SK-N-SH (cell line): Measurements from ENCODE around the gene NEMP2. TPM values are rescaled to one million over a fixed set of nuclear protein-coding genes. Genes with fewer than 3 reads are reported as not detected.

ENCODE experiments used
- CTCF ChIA-PET: fragments of 300-600, 350-600 bp; formaldehyde crosslinking; extraction: SDS; loops from one replicate; lab custom pipeline; 2021; lab: Yijun Ruan, JAX
- POLR2A ChIA-PET: fragments of 350-600 bp; sonication (Branson Sonifier 250); formaldehyde crosslinking; extraction: SDS; loops from one replicate; lab custom pipeline; 2020; ENCODE audit warnings: antibody characterized with exemption, inconsistent platforms; lab: Yijun Ruan, JAX
- DNase-seq: peaks from one replicate; pipeline ENCODE4 v3.0.0; 2012
- H2AFZ ChIP-seq: fragments of 200-600 bp; sonication (generic); 2 replicates; pipeline ENCODE4 v1.8.1; 2016; ENCODE audit warnings: antibody characterized with exemption, mild to moderate bottlenecking, low read depth
- H3F3A ChIP-seq: fragments of 200-600 bp; sonication (generic); replicated peaks from 2 replicates; pipeline ENCODE3; 2016; ENCODE audit warnings: antibody characterized with exemption, mild to moderate bottlenecking; ENCODE audit not compliant: insufficient read depth
- H3K27ac ChIP-seq, 2 experiments: fragments of 200-500 bp in 1 of 2; fragments of 200-600 bp in 1 of 2; sonication (Bioruptor generic) in 1 of 2; sonication (generic), shearing (Covaris generic) in 1 of 2; 2 replicates each; pipeline versions ENCODE4 v1.5.1 to v1.6.1; 2014 to 2016; ENCODE audit warnings: low read depth in 2 of 2, inconsistent platforms in 1 of 2, low read length in 1 of 2, mild to moderate bottlenecking in 1 of 2, mixed read lengths in 1 of 2
- H3K27me3 ChIP-seq: fragments of 200-600 bp; sonication (generic), shearing (Covaris generic); 2 replicates; pipeline ENCODE4 v1.6.1; 2016; ENCODE audit warnings: mixed run types; ENCODE audit not compliant: insufficient read depth
- H3K36me3 ChIP-seq, 2 experiments: fragments of 200-500 bp in 1 of 2; fragments of 200-600 bp in 1 of 2; sonication (Bioruptor generic) in 1 of 2; sonication (generic) in 1 of 2; replicated peaks in 1 of 2; 2 replicates each; pipeline versions ENCODE3 to v1.5.1; 2014 to 2016; ENCODE audit warnings: low read length in 1 of 2, mild to moderate bottlenecking in 1 of 2; ENCODE audit not compliant: insufficient read depth in 2 of 2, control insufficient read depth in 1 of 2
- H3K4me1 ChIP-seq, 2 experiments: fragments of 200-500 bp in 1 of 2; fragments of 200-600 bp in 1 of 2; sonication (Bioruptor generic) in 1 of 2; sonication (generic), shearing (Covaris generic) in 1 of 2; 2 replicates each; pipeline versions ENCODE4 v1.5.1 to v1.6.1; 2014 to 2016; ENCODE audit warnings: low read depth in 1 of 2, low read length in 1 of 2, mixed run types in 1 of 2; ENCODE audit not compliant: insufficient read depth in 2 of 2, control insufficient read depth in 1 of 2
- H3K4me2 ChIP-seq: fragments of 200-600 bp; sonication (generic), shearing (Covaris generic); 2 replicates; pipeline ENCODE4 v1.6.1; 2017; ENCODE audit warnings: mixed run types
- H3K4me3 ChIP-seq, 2 experiments: fragments of 200-500 bp in 1 of 2; fragments of 200-600 bp in 1 of 2; sonication (Bioruptor generic) in 1 of 2; sonication (generic), shearing (Covaris generic) in 1 of 2; 2 replicates each; pipeline versions ENCODE4 v1.5.1 to v1.8.1; 2014 to 2016; ENCODE audit warnings: low read depth in 2 of 2, inconsistent platforms in 1 of 2, low read length in 1 of 2, mild to moderate bottlenecking in 1 of 2, mixed read lengths in 1 of 2, moderate library complexity in 1 of 2
- H3K79me2 ChIP-seq: fragments of 200-600 bp; sonication (generic); 2 replicates; pipeline ENCODE4 v1.8.1; 2017; ENCODE audit warnings: mild to moderate bottlenecking; ENCODE audit not compliant: insufficient read depth
- H3K9ac ChIP-seq: fragments of 200-600 bp; sonication (generic); 2 replicates; pipeline ENCODE4 v1.6.1; 2017; ENCODE audit warnings: mixed run types
- H3K9me2 ChIP-seq: fragments of 200-600 bp; sonication (generic); 2 replicates; pipeline ENCODE4 v1.6.1; 2017; ENCODE audit warnings: mixed run types
- H3K9me3 ChIP-seq: fragments of 200-600 bp; sonication (generic); 2 replicates; pipeline ENCODE4 v1.6.1; 2017; ENCODE audit warnings: mixed run types, mild to moderate bottlenecking, moderate library complexity
- H4K20me1 ChIP-seq: fragments of 200-600 bp; sonication (generic); 2 replicates; pipeline ENCODE4 v1.6.1; 2017; ENCODE audit warnings: mild to moderate bottlenecking, mixed run types; ENCODE audit not compliant: insufficient read depth
- CHD2 ChIP-seq: fragments of 150-350 bp; IDR thresholded peaks from 2 replicates; pipeline ENCODE4 v1.6.1; 2018; ENCODE audit warnings: low read length; ENCODE audit not compliant: partially characterized antibody
- ELF1 ChIP-seq: IDR thresholded peaks from 2 replicates; pipeline ENCODE4 v1.4.0; 2012
- EP300 ChIP-seq, 2 experiments: IDR thresholded peaks; 2 replicates each; pipeline versions ENCODE4 v1.4.0 to v1.6.1; 2012; ENCODE audit warnings: borderline replicate concordance in 1 of 2, low read depth in 1 of 2, low read length in 1 of 2
- EZH2phosphoT487 ChIP-seq: fragments of 200-600 bp; sonication (generic); IDR thresholded peaks from 2 replicates; pipeline ENCODE4 v1.6.1; 2017; ENCODE audit warnings: low read depth, mixed run types, mild to moderate bottlenecking, antibody characterized with exemption, moderate library complexity, borderline replicate concordance
- FOSL2 ChIP-seq: IDR thresholded peaks from 2 replicates; pipeline ENCODE4 v1.4.0; 2012; ENCODE audit warnings: low read depth, mild to moderate bottlenecking, moderate library complexity, borderline replicate concordance
- MEF2A ChIP-seq: IDR thresholded peaks from 2 replicates; pipeline ENCODE4 v1.4.0; 2012; ENCODE audit warnings: low read depth, borderline replicate concordance
- POLR2AphosphoS5 ChIP-seq: IDR thresholded peaks from 2 replicates; pipeline ENCODE4 v1.6.1; 2012; ENCODE audit warnings: low read depth, low read length
- RAD21 ChIP-seq: IDR thresholded peaks from 2 replicates; pipeline ENCODE4 v1.6.1; 2012; ENCODE audit warnings: mild to moderate bottlenecking, low read length
- RFX5 ChIP-seq: IDR thresholded peaks from 2 replicates; pipeline ENCODE4 v1.6.1; 2012; ENCODE audit warnings: mild to moderate bottlenecking, improper control_type of control experiment, low read length
- RXRA ChIP-seq: IDR thresholded peaks from 2 replicates; pipeline ENCODE4 v1.4.0; 2012; ENCODE audit warnings: low read depth, mild to moderate bottlenecking, borderline replicate concordance
- SIN3A ChIP-seq: IDR thresholded peaks from 2 replicates; pipeline ENCODE4 v1.6.1; 2012; ENCODE audit warnings: low read depth, mild to moderate bottlenecking, low read length, moderate library complexity, borderline replicate concordance
- WGBS: methylation state at CpG from one replicate; pipeline ENCODE4 v1.1.6; 2017; ENCODE audit warnings: low lambda C conversion rate; 5-methylcytosine and 5-hydroxymethylcytosine counted together
- polyA plus RNA-seq, 3 experiments: library from polyadenylated mRNA; depleted of rRNA; stranded (reverse); fragments of >200 nt; gene quantifications; 2 replicates each; pipeline ENCODE4 v1.2.3, GENCODE V29; 2012
- TF ChIP-seq, protein P1 (sequence below): IDR thresholded peaks from 2 replicates; pipeline ENCODE4 v1.4.0; 2012; ENCODE audit warnings: low read depth, borderline replicate concordance
- TF ChIP-seq, protein P2 (sequence below): fragments of 150-350 bp; IDR thresholded peaks from 2 replicates; pipeline ENCODE4 v1.6.1; 2016; ENCODE audit warnings: mild to moderate bottlenecking, low read depth, low read length

Gene NEMP2
- polyA plus RNA-seq, 1 of the 3 experiments (the other 2 are of a cell fraction), result 2.0 TPM

DNA sequence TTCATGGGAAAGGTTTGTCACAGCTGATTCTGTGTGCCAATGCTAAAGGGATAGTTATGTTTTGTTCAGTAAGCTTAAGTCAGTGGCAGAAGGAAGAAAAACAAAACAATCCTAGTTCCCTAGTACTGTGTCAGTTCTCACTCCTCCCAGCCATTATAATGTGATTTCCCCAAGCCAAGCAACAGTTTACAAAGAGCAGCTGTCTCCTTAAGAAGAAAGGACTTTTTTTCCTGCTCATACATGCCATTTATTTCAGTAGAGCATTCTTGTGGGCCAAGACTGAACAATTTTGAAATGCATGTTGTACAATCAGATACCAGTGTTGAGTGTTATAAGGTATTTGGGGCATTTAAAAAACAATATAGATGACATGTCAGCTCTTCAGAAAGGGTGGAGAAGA, 52.1 kb downstream of the NEMP2 start:
- H3K36me3 ChIP-seq, result peaks cover 0 to 3% of the 10 kb centered on the region in 2 experiments
- POLR2A ChIA-PET, result no interaction called here
- H3K9me3 ChIP-seq, result no peaks in the 10 kb centered on the region
- peaks cover 0 to 5% of the 10 kb centered on the region in 2 experiments; a peak in 1 of 4 replicates for H3K4me1 ChIP-seq
- H3K4me2 ChIP-seq, result no peak overlapping the region
- no peak for DNase-seq
- H3F3A ChIP-seq, result no peaks in the 10 kb centered on the region
- H3K9ac ChIP-seq, result no peak overlapping the region
- no peak overlapping the region for H3K4me3 ChIP-seq
- no peak for TF ChIP-seq ELF1
- no peaks in the 10 kb centered on the region for H3K9me2 ChIP-seq
- no peaks in the 10 kb centered on the region for H4K20me1 ChIP-seq
- H3K79me2 ChIP-seq, result no peaks in the 10 kb centered on the region
- CTCF ChIA-PET, result no interaction called here
- no peak overlapping the region for H3K27ac ChIP-seq
- no peaks in the 10 kb centered on the region for H3K27me3 ChIP-seq
- H2AFZ ChIP-seq, result no peak overlapping the region

DNA sequence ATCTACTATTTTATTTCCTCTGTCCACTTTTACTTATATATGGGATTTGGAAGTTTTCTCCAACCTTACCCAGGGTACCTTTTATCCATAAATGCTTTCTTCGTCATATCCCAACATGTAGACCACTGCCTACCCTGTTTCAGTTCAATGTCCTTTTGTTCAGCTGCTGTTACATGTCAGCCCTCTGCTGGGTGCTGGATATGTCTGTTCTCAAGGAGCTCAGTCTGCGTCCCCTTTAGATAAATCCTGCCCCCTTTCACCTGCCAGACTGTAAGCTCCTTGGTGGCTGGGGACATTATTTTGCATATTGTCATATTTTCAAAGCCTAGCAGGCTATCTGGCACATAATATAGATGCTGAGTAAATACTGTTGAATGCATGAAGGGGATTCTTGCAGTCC, 53.2 kb downstream of the NEMP2 start:
- CTCF ChIA-PET, result interaction anchor here (1.0 kb wide), 2 partner anchors 31 to 137 kb away, joined by 3 read pairs; no protein-coding TSS in a partner anchor
- H3F3A ChIP-seq, result no peaks in the 10 kb centered on the region

DNA sequence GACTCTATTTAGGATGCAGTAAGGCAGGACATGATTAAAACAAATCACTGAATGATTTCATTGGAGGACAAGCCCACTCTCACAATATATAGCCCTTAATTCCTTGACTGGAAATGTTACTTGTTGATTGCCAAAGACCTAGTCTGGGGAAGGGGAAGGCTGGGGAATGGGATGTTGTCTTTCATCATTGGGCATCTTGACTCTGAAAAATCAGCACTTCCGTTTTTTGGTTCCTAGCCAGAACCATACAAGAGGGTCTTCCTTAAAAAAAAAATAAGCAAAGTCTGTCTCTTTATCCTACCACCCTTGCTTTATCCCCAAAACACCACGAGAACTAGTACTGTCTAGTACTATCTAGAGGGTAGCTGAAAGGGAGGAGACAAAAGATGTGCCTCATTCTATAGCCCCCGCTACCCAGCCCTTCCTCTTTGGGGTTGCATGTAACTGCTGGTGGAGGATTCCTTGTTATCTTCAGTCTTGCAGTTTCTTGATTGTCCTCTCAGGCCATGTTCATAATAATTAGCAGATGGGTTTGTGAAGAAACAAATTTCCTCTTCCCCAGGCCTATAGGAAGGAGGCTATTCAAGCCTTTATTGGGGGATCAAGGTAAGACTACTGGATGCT, 55.8 kb downstream of the NEMP2 start:
- no peak for DNase-seq
- no peak overlapping the region for H3K27ac ChIP-seq
- H3K9me2 ChIP-seq, result no peaks in the 10 kb centered on the region
- H3K27me3 ChIP-seq, result no peaks in the 10 kb centered on the region
- ChIA-PET POLR2A (no interaction called here), CTCF (interaction anchor here (1.3 to 1.4 kb wide), 2 partner anchors 11 to 69 kb away, joined by 5 to 7 read pairs; no protein-coding TSS in a partner anchor)
- no peaks in the 10 kb centered on the region for H3K79me2 ChIP-seq
- no peaks in the 10 kb centered on the region for H3F3A ChIP-seq
- no peak overlapping the region for H2AFZ ChIP-seq
- H3K4me2 ChIP-seq, result no peak overlapping the region
- 90% methylated on average over 3 of the region's 3 CpGs for WGBS
- no peak overlapping the region for H3K9ac ChIP-seq
- no peaks in the 10 kb centered on the region for H3K9me3 ChIP-seq
- TF ChIP-seq SIN3A, result no peak
- TF ChIP-seq, protein P1, sequence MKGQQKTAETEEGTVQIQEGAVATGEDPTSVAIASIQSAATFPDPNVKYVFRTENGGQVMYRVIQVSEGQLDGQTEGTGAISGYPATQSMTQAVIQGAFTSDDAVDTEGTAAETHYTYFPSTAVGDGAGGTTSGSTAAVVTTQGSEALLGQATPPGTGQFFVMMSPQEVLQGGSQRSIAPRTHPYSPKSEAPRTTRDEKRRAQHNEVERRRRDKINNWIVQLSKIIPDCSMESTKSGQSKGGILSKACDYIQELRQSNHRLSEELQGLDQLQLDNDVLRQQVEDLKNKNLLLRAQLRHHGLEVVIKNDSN, result no peak
- no peak for TF ChIP-seq MEF2A
- TF ChIP-seq, protein P2, sequence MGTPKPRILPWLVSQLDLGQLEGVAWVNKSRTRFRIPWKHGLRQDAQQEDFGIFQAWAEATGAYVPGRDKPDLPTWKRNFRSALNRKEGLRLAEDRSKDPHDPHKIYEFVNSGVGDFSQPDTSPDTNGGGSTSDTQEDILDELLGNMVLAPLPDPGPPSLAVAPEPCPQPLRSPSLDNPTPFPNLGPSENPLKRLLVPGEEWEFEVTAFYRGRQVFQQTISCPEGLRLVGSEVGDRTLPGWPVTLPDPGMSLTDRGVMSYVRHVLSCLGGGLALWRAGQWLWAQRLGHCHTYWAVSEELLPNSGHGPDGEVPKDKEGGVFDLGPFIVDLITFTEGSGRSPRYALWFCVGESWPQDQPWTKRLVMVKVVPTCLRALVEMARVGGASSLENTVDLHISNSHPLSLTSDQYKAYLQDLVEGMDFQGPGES, result no peak
- no peak for TF ChIP-seq RFX5
- no peak for TF ChIP-seq EP300 (IDR thresholded peaks at IDR 0.05; ENCODE audit: borderline replicate concordance in 1 of 2, low read depth in 1 of 2, low read length in 1 of 2)
- TF ChIP-seq CHD2, result no peak
- no peak for TF ChIP-seq RAD21
- no peak for TF ChIP-seq EZH2phosphoT487
- TF ChIP-seq FOSL2, result no peak
- H3K4me1 ChIP-seq, result peaks cover 0 to 5% of the 10 kb centered on the region in 2 experiments; a peak in 1 of 4 replicates
- no peak overlapping the region for H3K4me3 ChIP-seq
- H3K36me3 ChIP-seq, result no peaks in the 10 kb centered on the region
- H4K20me1 ChIP-seq, result no peaks in the 10 kb centered on the region

More for the DNA sequence above, 53.2 kb downstream of the NEMP2 start:
- peak; percentile 16; the same call in 1 of the 2 replicates for TF ChIP-seq RAD21
- no peak for TF ChIP-seq RXRA
- no peak for TF ChIP-seq POLR2AphosphoS5
- TF ChIP-seq, protein P2, result no peak
- no peak overlapping the region for H3K4me2 ChIP-seq
- H4K20me1 ChIP-seq, result no peaks in the 10 kb centered on the region
- H3K4me1 ChIP-seq, result peaks cover 0 to 5% of the 10 kb centered on the region in 2 experiments; a peak in 1 of 4 replicates
- POLR2A ChIA-PET, result no interaction called here
- DNase-seq, result no peak
- no peak overlapping the region for H3K27ac ChIP-seq
- H3K9ac ChIP-seq, result no peak overlapping the region
- no peaks in the 10 kb centered on the region for H3K9me2 ChIP-seq
- WGBS, result 46% methylated on average over 2 of the region's 2 CpGs
- H3K79me2 ChIP-seq, result no peaks in the 10 kb centered on the region
- H3K9me3 ChIP-seq, result no peaks in the 10 kb centered on the region
- no peaks in the 10 kb centered on the region for H3K36me3 ChIP-seq
- H3K27me3 ChIP-seq, result no peaks in the 10 kb centered on the region
- no peak overlapping the region for H3K4me3 ChIP-seq
- no peak overlapping the region for H2AFZ ChIP-seq
